ENCODE data around the gene GLE1.
A peak's percentile ranks its signal among the peaks of the same experiment; 100 is the strongest.

The GLE1 gene

GRCh38 chr9:128555180-128555721, 50.7 kb downstream of the GLE1 start:
- Histone ChIP-seq H3K36me3 (ENCODE audit: control insufficient read depth in 2 of 2, insufficient read depth in 1 of 2, low read length in 2 of 2) (no peaks in the 10 kb centered on the region), H3K4me1 (ENCODE audit: control insufficient read depth, insufficient read depth, low read length) (peaks cover 22% of the 10 kb centered on the region), H3K9me3 (ENCODE audit: control insufficient read depth, insufficient read depth, low read depth, low read length) (no peaks in the 10 kb centered on the region), H3K4me3 (ENCODE audit: low read depth, low read length) (no peak overlapping the region; the same call in 1 of the 2 replicates), H3K27ac (ENCODE audit: extremely low read depth, low read depth, low read length) (no peak overlapping the region)
- CTCF ChIA-PET = interaction anchor here (0.6 kb wide), 3 partner anchors 83 to 486 kb away, joined by 3 read pairs; partner anchors contain the start of gene PKN3
- POLR2A ChIA-PET = interaction anchor here (0.8 to 1.7 kb wide), 3 partner anchors 24 to 50 kb away, joined by 3 to 5 read pairs (median 5); partner anchors contain the start of gene GLE1
- TF ChIP-seq PRDM6 (tag by site-specific recombination; IDR thresholded peaks at IDR 0.05) (peak; percentile 47), ZNF639 (tag by site-specific recombination; IDR thresholded peaks at IDR 0.05) (no peak), ZNF223 (tag by site-specific recombination; IDR thresholded peaks at IDR 0.05) (no peak), ZNF48 (tag by site-specific recombination; IDR thresholded peaks at IDR 0.05) (no peak), ZBTB20 (tag by site-specific recombination; IDR thresholded peaks at IDR 0.05) (no peak), ZNF629 (tag by site-specific recombination; IDR thresholded peaks at IDR 0.05) (peak; percentile 80), ZNF416 (tag by site-specific recombination; IDR thresholded peaks at IDR 0.05) (no peak), PRDM10 (tag by site-specific recombination; IDR thresholded peaks at IDR 0.05) (peak; percentile 75), ZBTB44 (tag by site-specific recombination; IDR thresholded peaks at IDR 0.05) (peak; percentile 68; the same call in 1 of the 2 replicates), ATF2 (tag by site-specific recombination; IDR thresholded peaks at IDR 0.05; ENCODE audit: low read depth) (peak; percentile 36; the same call in 1 of the 2 replicates), ZNF239 (tag by site-specific recombination; IDR thresholded peaks at IDR 0.05) (no peak), ZFP3 (tag by site-specific recombination; IDR thresholded peaks at IDR 0.05; ENCODE audit: low read depth) (no peak), GLIS2 (tag by site-specific recombination; IDR thresholded peaks at IDR 0.05) (no peak), INSM2 (tag by site-specific recombination; IDR thresholded peaks at IDR 0.05) (peak; percentile 75), ZNF513 (tag by site-specific recombination; IDR thresholded peaks at IDR 0.05) (no peak), ZNF280D (tag by site-specific recombination; IDR thresholded peaks at IDR 0.05) (no peak), ZSCAN5A (tag by site-specific recombination; IDR thresholded peaks at IDR 0.05) (no peak), GLI2 (tag by site-specific recombination; IDR thresholded peaks at IDR 0.05; ENCODE audit: borderline replicate concordance, low read depth) (no peak)

All from HEK293 (cell line).